Gastroesophageal sphincter (tissue), 3 donors: Measurements from ENCODE around the gene B4GALT1.

Source experiments
- CTCF ChIP-seq, 4 experiments: fragments of 200-600 bp in 2 of 4; fragments of 450-650 bp in 2 of 4; sonication (generic) in 1 of 4; IDR thresholded peaks; one replicate each; pipeline ENCODE4 v1.5.1; 2017 to 2019; ENCODE audit warnings: antibody characterized with exemption in 4 of 4, mild to moderate bottlenecking in 2 of 4, moderate library complexity in 2 of 4
- POLR2A ChIP-seq, 2 donors: fragments of 450-650 bp; IDR thresholded peaks; one replicate each; pipeline ENCODE4 v1.6.1; 2017; ENCODE audit warnings: antibody characterized with exemption in 2 of 2, mild to moderate bottlenecking in 2 of 2, moderate library complexity in 1 of 2
- POLR2AphosphoS5 ChIP-seq: sonication (generic); formaldehyde crosslinking; IDR thresholded peaks from one replicate; pipeline ENCODE4 v1.6.1; 2017; ENCODE audit warnings: antibody characterized with exemption

GRCh38 chr9:33192493-33193255 lies 25.5 kb upstream of the B4GALT1 start:
- no peak for TF ChIP-seq CTCF (IDR thresholded peaks at IDR 0.05)
- TF ChIP-seq POLR2A (IDR thresholded peaks at IDR 0.05) = no peak
- TF ChIP-seq POLR2AphosphoS5 = no peak
